VCaP (cell line): Measurements from ENCODE around the gene USF2.

Experiments
- H3K27ac ChIP-seq: fragments of 450-650 bp; 2 replicates; pipeline ENCODE4 v1.5.1; 2017
- CTCF ChIP-seq: fragments of 450-650 bp; conservative IDR thresholded peaks from 2 replicates; pipeline ENCODE4 v1.5.1; 2017; ENCODE audit warnings: mild to moderate bottlenecking, moderate library complexity

The USF2 gene

GRCh38 chr19:35318679-35319448 is 50.1 kb downstream of the USF2 start:
- TF ChIP-seq CTCF, result no peak
- H3K27ac ChIP-seq, result no peak overlapping the region

- no peak for TF ChIP-seq CTCF
- H3K27ac ChIP-seq, result no peak overlapping the region
These were observed 51.4 kb downstream of the USF2 start for GRCh38 chr19:35320065-35320713.

GRCh38 chr19:35321291-35321690 is 52.5 kb downstream of the USF2 start:
- H3K27ac ChIP-seq, result no peak overlapping the region
- no peak for TF ChIP-seq CTCF

- TF ChIP-seq CTCF, result no peak
- H3K27ac ChIP-seq, result no peak overlapping the region
These were observed 53.3 kb downstream of the USF2 start for GRCh38 chr19:35322014-35322413.

GRCh38 chr19:35327642-35328041 is 58.9 kb downstream of the USF2 start:
- no peak overlapping the region for H3K27ac ChIP-seq
- peak; percentile 44 for TF ChIP-seq CTCF

- no peak for TF ChIP-seq CTCF
- no peak within 1 kb of the TSS for H3K27ac ChIP-seq
These were observed 60.1 kb downstream of the USF2 start, which contains the start of gene CD22 for GRCh38 chr19:35328851-35329285. Gene CD22, plus strand, starts transcription at chr19:35329187. Its CDS starts 2,854 bp downstream, at chr19:35332041.

GRCh38 chr19:35329323-35329722 is 60.6 kb downstream of the USF2 start:
- no peak overlapping the region for H3K27ac ChIP-seq

More at GRCh38 chr19:35329323-35329722, 60.6 kb downstream of the USF2 start:
- no peak for TF ChIP-seq CTCF
